Measurements from ENCODE around the gene CARM1.
A peak's percentile ranks its signal among the peaks of the same experiment; 100 is the strongest.

DNA sequence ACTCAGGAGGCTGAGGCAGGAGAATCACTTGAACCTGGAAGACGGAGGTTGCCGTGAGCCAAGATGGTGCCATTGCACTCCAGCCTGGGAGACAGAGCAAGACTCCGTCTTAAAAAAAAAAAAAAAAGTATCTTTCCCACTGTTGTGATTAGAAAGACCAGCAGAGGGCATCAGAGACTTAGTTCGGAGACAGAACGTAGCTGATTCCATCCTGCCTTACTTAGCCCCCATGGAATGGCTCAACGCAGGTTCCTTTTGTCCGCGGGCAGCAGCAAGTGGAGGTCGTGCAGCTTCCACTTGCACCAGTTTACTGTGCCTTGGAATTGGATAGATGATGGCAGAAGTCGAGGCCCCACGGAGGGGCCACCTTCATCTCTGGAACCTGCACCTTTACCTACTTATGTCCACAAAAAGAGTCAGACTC, 65.3 kb downstream of the CARM1 start:
- TF ChIP-seq CTCF (IDR thresholded peaks at IDR 0.05) (peak; percentile 64 to 75 (median 70)), POLR2A (IDR thresholded peaks at IDR 0.05) (no peak)
